ENCODE measurements around the gene GCNT1. TPM values are rescaled to one million over a fixed set of nuclear protein-coding genes. Genes with fewer than 3 reads are reported as not detected.

Gene GCNT1
- total and polyA plus RNA-seq, 2 donors from 2014 or later: 0.88 to 8.3 TPM

- FAIRE-seq (no peak), DNase-seq (no peak)
- intact Hi-C loops (cut with DNase I): no loop called here
- H3K9ac ChIP-seq (ENCODE audit: low read length in 3 of 3): no peak overlapping the region
- H3K9me3 ChIP-seq (ENCODE audit: control insufficient read depth in 2 of 3, insufficient read depth in 1 of 3, low read length in 3 of 3): peaks cover 0 to 6% (median 4%) of the 10 kb centered on the region in 3 donors
- no peak overlapping the region for H3K27ac ChIP-seq (ENCODE audit: low read depth in 2 of 2, low read length in 2 of 2)
- no peaks in the 10 kb centered on the region for H3K4me1 ChIP-seq (ENCODE audit: control insufficient read depth in 2 of 3, insufficient read depth in 2 of 3, low read depth in 1 of 3, low read length in 3 of 3)
- no peak overlapping the region for H3K4me3 ChIP-seq (ENCODE audit: low read length in 3 of 3)
- H3K27me3 ChIP-seq (ENCODE audit: control insufficient read depth, insufficient read depth, low read length): no peaks in the 10 kb centered on the region
- no peak for TF ChIP-seq CTCF (IDR thresholded peaks at IDR 0.05; ENCODE audit: borderline replicate concordance, extremely low read depth, insufficient read depth)
- H3K36me3 ChIP-seq (ENCODE audit: control insufficient read depth in 2 of 3, insufficient read depth in 3 of 3, low read length in 3 of 3): no peaks in the 10 kb centered on the region
These were observed 44.3 kb upstream of the GCNT1 start for GRCh38 chr9:76414661-76415060.

DNA sequence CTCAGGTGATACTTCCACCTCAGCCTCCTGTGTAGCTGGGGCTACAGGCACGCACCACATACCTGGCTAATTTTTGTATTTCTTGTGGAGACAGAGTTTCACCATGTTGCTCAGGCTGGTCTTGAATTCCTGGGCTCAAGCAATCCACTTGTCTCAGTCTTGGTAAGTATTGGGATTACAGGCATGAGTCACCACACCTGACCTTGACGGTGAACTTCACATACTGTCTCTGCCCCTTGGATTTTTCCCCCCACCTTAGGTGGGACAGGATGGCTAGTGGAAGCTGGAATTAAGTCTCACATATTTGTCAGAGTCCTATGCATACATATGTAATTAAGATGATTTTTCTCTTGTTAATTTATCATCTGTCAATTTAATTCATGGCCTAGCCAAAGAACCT lies 43.8 kb upstream of the GCNT1 start:
- Histone ChIP-seq H3K27me3 (ENCODE audit: control insufficient read depth, insufficient read depth, low read length) (no peaks in the 10 kb centered on the region), H3K9ac (ENCODE audit: low read length in 3 of 3) (no peak overlapping the region), H3K9me3 (ENCODE audit: control insufficient read depth in 2 of 3, insufficient read depth in 1 of 3, low read length in 3 of 3) (peaks cover 0 to 6% (median 4%) of the 10 kb centered on the region in 3 donors), H3K4me1 (ENCODE audit: control insufficient read depth in 2 of 3, insufficient read depth in 2 of 3, low read depth in 1 of 3, low read length in 3 of 3) (no peaks in the 10 kb centered on the region), H3K4me3 (ENCODE audit: low read length in 3 of 3) (no peak overlapping the region), H3K27ac (ENCODE audit: low read depth in 2 of 2, low read length in 2 of 2) (no peak overlapping the region), H3K36me3 (ENCODE audit: control insufficient read depth in 2 of 3, insufficient read depth in 3 of 3, low read length in 3 of 3) (no peaks in the 10 kb centered on the region)
- FAIRE-seq (no peak), DNase-seq (no peak)
- intact Hi-C loops (cut with DNase I): no loop called here
- no peak for TF ChIP-seq CTCF (IDR thresholded peaks at IDR 0.05; ENCODE audit: borderline replicate concordance, extremely low read depth, insufficient read depth)

DNA sequence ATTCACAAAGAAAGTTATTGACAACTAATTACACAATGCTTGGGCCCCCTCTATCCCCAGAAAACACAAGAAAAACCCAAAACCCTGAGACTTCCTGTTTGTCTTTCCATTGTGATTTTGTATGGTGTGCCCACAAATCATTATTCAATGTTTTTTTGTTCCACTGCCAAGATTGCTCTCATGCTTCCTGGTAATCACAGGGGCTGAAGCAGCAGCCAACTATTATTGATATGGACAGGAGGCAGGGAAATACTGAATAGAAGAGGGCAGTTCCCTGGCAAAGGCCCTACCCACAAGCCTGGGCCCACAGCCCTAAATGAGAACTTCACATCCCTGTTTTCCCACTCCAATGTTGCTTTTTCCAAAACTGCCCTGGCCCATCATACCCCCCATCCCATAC lies 43.3 kb upstream of the GCNT1 start:
- Histone ChIP-seq H3K27me3 (ENCODE audit: control insufficient read depth, insufficient read depth, low read length) (no peaks in the 10 kb centered on the region), H3K4me1 (ENCODE audit: control insufficient read depth in 2 of 3, insufficient read depth in 2 of 3, low read depth in 1 of 3, low read length in 3 of 3) (no peaks in the 10 kb centered on the region), H3K4me3 (ENCODE audit: low read length in 3 of 3) (no peak overlapping the region), H3K36me3 (ENCODE audit: control insufficient read depth in 2 of 3, insufficient read depth in 3 of 3, low read length in 3 of 3) (no peaks in the 10 kb centered on the region), H3K27ac (ENCODE audit: low read depth in 2 of 2, low read length in 2 of 2) (no peak overlapping the region), H3K9ac (ENCODE audit: low read length in 3 of 3) (no peak overlapping the region), H3K9me3 (ENCODE audit: control insufficient read depth in 2 of 3, insufficient read depth in 1 of 3, low read length in 3 of 3) (peaks cover 0 to 6% (median 4%) of the 10 kb centered on the region in 3 donors)
- FAIRE-seq (no peak), DNase-seq (peak in 1 of 5 donors; percentile 9)
- TF ChIP-seq CTCF (IDR thresholded peaks at IDR 0.05; ENCODE audit: borderline replicate concordance, extremely low read depth, insufficient read depth): no peak
- intact Hi-C loops (cut with DNase I): no loop called here

DNA sequence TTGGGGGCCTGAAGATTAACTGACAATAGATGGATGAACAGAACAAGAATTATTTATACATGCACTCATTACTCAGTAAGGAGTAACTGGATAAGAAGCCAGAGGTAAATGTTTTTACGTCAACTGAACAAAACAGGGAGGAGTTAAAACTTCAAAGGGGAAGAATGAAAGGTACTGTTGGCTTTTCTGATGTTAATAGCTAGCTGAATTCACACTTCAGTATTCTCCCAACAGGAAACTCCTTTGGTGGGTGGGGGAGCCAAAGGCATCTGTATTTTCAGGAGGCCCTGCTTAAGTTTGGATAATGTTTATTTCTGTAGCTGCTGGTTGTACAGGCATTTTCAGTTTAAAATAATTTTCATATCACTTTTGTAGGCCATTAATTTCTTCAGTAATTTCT lies 41.6 kb upstream of the GCNT1 start:
- Histone ChIP-seq H3K4me3 (ENCODE audit: low read length in 3 of 3) (no peak overlapping the region), H3K27me3 (ENCODE audit: control insufficient read depth, insufficient read depth, low read length) (no peaks in the 10 kb centered on the region), H3K9me3 (ENCODE audit: control insufficient read depth in 2 of 3, insufficient read depth in 1 of 3, low read length in 3 of 3) (peaks cover 0 to 6% (median 4%) of the 10 kb centered on the region in 3 donors), H3K27ac (ENCODE audit: low read depth in 2 of 2, low read length in 2 of 2) (no peak overlapping the region), H3K36me3 (ENCODE audit: control insufficient read depth in 2 of 3, insufficient read depth in 3 of 3, low read length in 3 of 3) (no peaks in the 10 kb centered on the region), H3K4me1 (ENCODE audit: control insufficient read depth in 2 of 3, insufficient read depth in 2 of 3, low read depth in 1 of 3, low read length in 3 of 3) (no peaks in the 10 kb centered on the region), H3K9ac (ENCODE audit: low read length in 3 of 3) (no peak overlapping the region)
- FAIRE-seq (no peak), DNase-seq (no peak)
- TF ChIP-seq CTCF (IDR thresholded peaks at IDR 0.05; ENCODE audit: borderline replicate concordance, extremely low read depth, insufficient read depth): no peak
- intact Hi-C loops (cut with DNase I): no loop called here

Measured in kidney (tissue), 14 donors.